Testis (tissue), 2 donors: ENCODE results near the gene KCNB1.

Experiments
- CTCF ChIP-seq, 3 experiments: fragments of 450-650 bp in 2 of 3; fragments of 200-600 bp in 1 of 3; sonication (generic) in 1 of 3; IDR thresholded peaks; one replicate each; pipeline ENCODE4 v1.5.1; 2016 to 2019; ENCODE audit warnings: antibody characterized with exemption in 3 of 3, mild to moderate bottlenecking in 2 of 3, moderate library complexity in 1 of 3
- POLR2A ChIP-seq: fragments of 450-650 bp; IDR thresholded peaks from one replicate; pipeline ENCODE4 v1.6.1; 2017; ENCODE audit warnings: antibody characterized with exemption, mild to moderate bottlenecking, moderate library complexity

DNA sequence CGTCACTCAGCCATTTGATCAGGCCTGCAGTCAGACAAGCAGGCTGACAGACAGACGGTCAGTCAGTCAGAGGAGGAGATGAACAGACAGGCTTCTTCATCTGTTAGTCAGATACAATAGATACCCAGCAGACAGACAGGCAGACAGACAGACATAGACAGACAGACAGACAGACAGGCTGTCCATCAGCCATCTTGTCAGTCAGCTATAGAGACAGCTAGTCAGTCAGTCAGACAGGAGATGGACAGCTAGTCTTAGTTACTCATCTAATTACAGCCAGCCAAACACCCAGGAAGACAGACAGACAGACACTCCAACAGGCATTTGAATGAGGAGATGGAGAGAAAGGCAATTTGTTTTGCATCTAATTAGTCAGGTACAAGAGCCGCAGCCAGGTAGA is 36.4 kb downstream of the KCNB1 start:
- no peak for TF ChIP-seq CTCF (IDR thresholded peaks at IDR 0.05)
- TF ChIP-seq POLR2A, result no peak
